ENCODE data around the gene TIMM17A.
"Not testable (repeated sequence)": the region's sequence is repeated elsewhere in the genome, so short reads cannot be mapped to it uniquely, and the experiment has no call there.

The TIMM17A gene

DNA sequence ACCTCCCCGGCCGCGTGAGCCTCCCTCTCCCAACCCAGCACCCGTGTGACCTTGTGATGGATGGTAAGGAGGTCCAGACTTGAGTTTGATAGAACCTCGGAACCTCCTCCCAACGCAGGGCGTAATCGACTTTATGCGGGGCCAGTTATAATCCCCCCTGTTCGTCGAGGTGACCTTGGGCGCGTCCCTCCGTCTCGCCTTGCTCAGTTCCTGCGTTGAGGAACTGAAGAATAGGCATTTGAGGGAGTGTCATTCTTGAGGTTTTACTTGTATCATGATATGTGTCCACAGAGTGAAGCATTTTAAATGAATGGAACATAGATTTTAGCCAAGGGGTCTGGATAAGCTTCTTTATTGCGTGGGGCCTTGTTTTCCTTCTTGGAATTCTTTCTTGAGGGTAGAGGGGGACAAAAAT is 433 bp downstream of the TIMM17A start:
- peak overlapping the region; percentile 94 for H3K4me3 ChIP-seq (ENCODE audit: control insufficient read depth, low read depth, low read length)
- no peak for TF ChIP-seq CTCF (IDR thresholded peaks at IDR 0.05; ENCODE audit: control insufficient read depth, insufficient read depth, low read depth, low read length, missing control alignments)
- DNase-seq (ENCODE audit: low read depth) = no peak

GRCh38 chr1:201958348-201958747 is 3.0 kb downstream of the TIMM17A start:
- no peak overlapping the region for H3K4me3 ChIP-seq (ENCODE audit: control insufficient read depth, low read depth, low read length)
- no peak for DNase-seq (ENCODE audit: low read depth)

GRCh38 chr1:201962382-201962781 is 7.1 kb downstream of the TIMM17A start:
- H3K4me3 ChIP-seq (ENCODE audit: control insufficient read depth, low read depth, low read length); DNase-seq (ENCODE audit: low read depth): not testable (repeated sequence)

More at GRCh38 chr1:201958348-201958747, 3.0 kb downstream of the TIMM17A start:
- no peak for TF ChIP-seq CTCF (IDR thresholded peaks at IDR 0.05; ENCODE audit: control insufficient read depth, insufficient read depth, low read depth, low read length, missing control alignments)

GRCh38 chr1:201964261-201964660 is 9.0 kb downstream of the TIMM17A start:
- H3K4me3 ChIP-seq (ENCODE audit: control insufficient read depth, low read depth, low read length) = no peak overlapping the region
- TF ChIP-seq CTCF (IDR thresholded peaks at IDR 0.05; ENCODE audit: control insufficient read depth, insufficient read depth, low read depth, low read length, missing control alignments) = no peak
- DNase-seq (ENCODE audit: low read depth) = peak; percentile 73

DNA sequence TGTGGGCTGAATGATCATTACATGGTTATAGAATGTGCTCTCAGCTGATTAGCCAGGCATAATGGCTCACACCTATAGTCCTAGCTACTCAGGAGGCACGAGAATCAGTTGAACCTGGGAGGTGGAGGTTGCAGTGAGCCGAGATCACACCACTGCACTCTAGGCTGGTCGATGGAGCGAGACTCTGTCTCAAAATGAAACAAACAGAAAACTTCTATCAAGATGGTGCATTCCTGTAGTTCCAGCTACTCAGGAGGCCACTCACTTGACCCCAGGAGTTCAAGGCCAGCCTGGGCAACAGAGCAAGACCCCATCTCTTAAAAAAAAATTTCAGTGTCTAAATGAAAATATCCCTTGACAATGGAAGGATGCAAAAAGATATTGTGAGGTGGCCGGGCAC is 10.9 kb downstream of the TIMM17A start:
- no peak for TF ChIP-seq CTCF (IDR thresholded peaks at IDR 0.05; ENCODE audit: control insufficient read depth, insufficient read depth, low read depth, low read length, missing control alignments)
- H3K4me3 ChIP-seq (ENCODE audit: control insufficient read depth, low read depth, low read length) = no peak overlapping the region
- DNase-seq (ENCODE audit: low read depth) = no peak

DNA sequence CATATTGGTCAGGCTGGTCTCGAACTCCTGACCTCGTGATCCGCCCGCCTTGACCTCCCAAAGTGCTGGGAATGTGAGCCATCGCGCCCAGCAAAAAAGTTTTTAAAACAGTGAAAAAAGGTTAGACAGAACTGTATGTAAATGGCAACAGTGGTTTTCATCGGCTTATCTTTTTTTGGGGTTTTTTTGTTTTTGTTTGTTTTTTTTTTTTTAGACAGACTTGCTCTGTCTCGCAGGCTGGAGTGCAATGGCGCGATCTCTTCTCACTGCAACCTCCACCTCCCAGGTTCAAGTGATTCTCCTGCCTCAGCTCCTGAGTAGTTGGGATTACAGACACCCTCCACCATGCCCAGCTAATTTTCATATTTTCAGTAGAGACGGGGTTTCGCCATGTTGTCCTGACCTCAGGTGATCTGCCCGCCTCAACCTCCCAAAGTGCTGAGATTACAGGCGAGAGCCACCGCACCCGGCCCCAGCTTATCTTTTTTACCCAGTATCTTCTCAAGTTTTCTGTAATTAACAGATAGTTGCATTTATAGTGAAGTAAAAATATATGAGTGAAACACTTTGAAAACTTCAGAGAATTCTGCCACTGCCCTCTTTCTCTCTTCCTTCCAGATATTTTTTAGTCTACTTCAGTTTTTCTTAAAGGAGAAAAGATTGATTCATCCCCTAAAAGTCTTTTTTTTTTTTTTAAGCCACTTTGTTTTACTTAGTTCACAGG is 13.1 kb downstream of the TIMM17A start:
- H3K4me3 ChIP-seq (ENCODE audit: control insufficient read depth, low read depth, low read length) = no peak overlapping the region
- no peak for DNase-seq (ENCODE audit: low read depth)
- no peak for TF ChIP-seq CTCF (IDR thresholded peaks at IDR 0.05; ENCODE audit: control insufficient read depth, insufficient read depth, low read depth, low read length, missing control alignments)

DNA sequence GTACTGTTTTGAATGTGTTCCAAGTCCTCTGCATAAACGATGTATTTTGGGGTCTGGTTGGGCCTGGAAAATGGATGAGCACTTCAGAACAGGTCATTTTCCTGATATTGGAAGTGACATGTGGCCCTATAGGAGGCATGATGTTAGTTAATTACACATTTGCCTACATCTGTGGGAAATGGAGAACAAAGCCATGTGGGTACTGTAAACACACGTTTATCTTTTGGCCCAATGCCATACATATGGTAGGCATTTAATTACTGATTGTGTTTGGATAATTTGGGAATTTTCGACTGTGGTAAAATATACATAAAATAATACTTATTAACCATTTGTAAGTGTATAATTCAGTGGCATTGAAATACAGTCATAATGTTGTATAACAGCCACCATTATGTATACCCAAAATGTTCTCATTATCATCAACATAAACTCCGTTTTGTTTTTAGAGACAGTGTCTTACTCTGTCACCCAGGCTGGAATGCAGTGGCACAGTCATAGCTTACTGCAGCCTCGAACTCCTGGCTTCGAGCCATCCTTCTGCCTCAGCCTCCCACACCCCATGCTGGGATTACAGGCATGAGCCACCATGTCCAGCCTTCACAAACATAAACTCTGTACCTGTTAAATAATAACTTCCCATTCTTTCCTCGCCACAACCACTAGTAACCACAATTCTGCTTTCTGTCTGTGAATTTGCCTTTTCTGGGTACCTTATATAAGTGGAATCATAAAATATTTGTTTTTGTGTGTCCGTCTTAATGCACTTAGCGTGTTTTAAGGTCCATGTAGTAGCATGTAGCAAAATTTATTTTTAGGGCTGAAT is 15.2 kb downstream of the TIMM17A start:
- TF ChIP-seq CTCF (IDR thresholded peaks at IDR 0.05; ENCODE audit: control insufficient read depth, insufficient read depth, low read depth, low read length, missing control alignments) = no peak
- DNase-seq (ENCODE audit: low read depth) = no peak
- H3K4me3 ChIP-seq (ENCODE audit: control insufficient read depth, low read depth, low read length) = no peak overlapping the region
